GM12878 (cell line): ENCODE measurements around the gene ZNF350. TPM values are rescaled to one million over a fixed set of nuclear protein-coding genes. Genes with fewer than 3 reads are reported as not detected.

Experiments
- ATAC-seq: fragments of 200-7000 bp; cut with Tn5 transposase; 3 replicates; pipeline ENCODE4 v1.9.1; 2020; ENCODE audit warnings: mild to moderate bottlenecking, moderate library complexity
- BruUV-seq: library from RNA; stranded (reverse); fragments of 400-500 nt; replicated peaks from 2 replicates; lab custom pipeline; 2021; lab: Mats Ljungman, UMichigan
- CTCF ChIA-PET: fragments of 300-600 bp; sonication (Branson Sonifier 250); formaldehyde crosslinking; extraction: SDS; loops from one replicate; lab custom pipeline; 2021; ENCODE audit warnings: inconsistent platforms; lab: Yijun Ruan, JAX
- POLR2A ChIA-PET: fragments of 350-600 bp; formaldehyde crosslinking; extraction: SDS; loops from one replicate; lab custom pipeline; 2021; ENCODE audit warnings: inconsistent platforms; lab: Charles Lee
- RAD21 ChIA-PET: fragments of 300-600 bp; sonication (Branson Sonifier 250); formaldehyde crosslinking; loops from one replicate; lab custom pipeline; 2023; ENCODE audit warnings: antibody characterized with exemption; ENCODE audit not compliant: unreplicated experiment; lab: Charles Lee
- SMC1A ChIA-PET: fragments of 300-600 bp; sonication (Branson Sonifier 250); formaldehyde crosslinking; loops from one replicate; lab custom pipeline; 2023; ENCODE audit not compliant: unreplicated experiment, uncharacterized antibody; lab: Charles Lee
- DNase-seq: peaks from one replicate; pipeline ENCODE4 v3.0.0-alpha.2; 2011; ENCODE audit warnings: low read depth, low spot score
- FAIRE-seq: peaks from 3 replicates; lab custom pipeline; 2011; peaks lifted over from hg19 to GRCh38; lab: Jason Lieb, UNC
- H2AFZ ChIP-seq: 2 replicates; pipeline ENCODE4 v1.6.0; 2011; ENCODE audit warnings: low read depth, low read length, control low read depth; ENCODE audit not compliant: control insufficient read depth
- H3K27ac ChIP-seq: 2 replicates; pipeline ENCODE4 v1.5.1; 2011; ENCODE audit warnings: control low read depth; ENCODE audit not compliant: control insufficient read depth, insufficient read depth
- H3K27me3 ChIP-seq, 2 experiments: replicated peaks in 1 of 2; 2 replicates each; pipeline versions ENCODE4 v1.6.0 to v1.6.1; 2011; ENCODE audit warnings: low read length in 1 of 2; ENCODE audit not compliant: control insufficient read depth in 2 of 2, insufficient read depth in 2 of 2
- H3K36me3 ChIP-seq, 2 experiments: 2 replicates each; pipeline ENCODE4 v1.5.1; 2011; ENCODE audit warnings: low read length in 1 of 2; ENCODE audit not compliant: control insufficient read depth in 2 of 2, insufficient read depth in 2 of 2
- H3K4me1 ChIP-seq: 2 replicates; pipeline ENCODE4 v1.6.1; 2011; ENCODE audit warnings: mild to moderate bottlenecking, low read length, moderate library complexity, mixed read lengths; ENCODE audit not compliant: control insufficient read depth, insufficient read depth
- H3K4me2 ChIP-seq: 2 replicates; pipeline ENCODE4 v1.6.0; 2011; ENCODE audit warnings: control low read depth; ENCODE audit not compliant: control insufficient read depth, insufficient read depth
- H3K4me3 ChIP-seq: fragments of 200-600 bp; sonication (generic); 2 replicates; pipeline ENCODE4 v1.5.1; 2016
- H3K79me2 ChIP-seq: 2 replicates; pipeline ENCODE4 v1.6.0; 2011; ENCODE audit warnings: low read length; ENCODE audit not compliant: control insufficient read depth, insufficient read depth
- H3K9ac ChIP-seq: 2 replicates; pipeline ENCODE4 v1.8.0; 2011; ENCODE audit warnings: low read length, control low read depth, mixed read lengths; ENCODE audit not compliant: control insufficient read depth, insufficient read depth
- H3K9me3 ChIP-seq: replicated peaks from 3 replicates; pipeline ENCODE4 v1.5.1; 2011; ENCODE audit warnings: mild to moderate bottlenecking, low read length; ENCODE audit not compliant: control insufficient read depth, insufficient read depth
- H4K20me1 ChIP-seq: 2 replicates; pipeline ENCODE4 v1.6.0; 2011; ENCODE audit not compliant: control insufficient read depth, insufficient read depth
- ATF7 ChIP-seq: fragments of 450-650 bp; IDR thresholded peaks from 2 replicates; pipeline ENCODE4 v1.6.1; 2016; ENCODE audit warnings: low read depth, mild to moderate bottlenecking
- BHLHE40 ChIP-seq, 2 experiments: fragments of 450-650 bp in 1 of 2; IDR thresholded peaks; 2 replicates each; pipeline ENCODE4 v1.6.1; 2011 to 2017; ENCODE audit warnings: low read depth in 2 of 2, borderline replicate concordance in 1 of 2, improper control_type of control experiment in 1 of 2, low read length in 1 of 2, mild to moderate bottlenecking in 1 of 2
- BRCA1 ChIP-seq: IDR thresholded peaks from 2 replicates; pipeline ENCODE4 v1.6.1; 2011; ENCODE audit warnings: low read depth, low read length, improper control_type of control experiment
- EZH2 ChIP-seq: IDR thresholded peaks from 2 replicates; pipeline ENCODE4 v1.6.1; 2012; ENCODE audit warnings: low read depth, mild to moderate bottlenecking, control low read depth, inconsistent platforms, low read length, borderline replicate concordance; ENCODE audit not compliant: control insufficient read depth
- FOXK2 ChIP-seq: fragments of 450-650 bp; IDR thresholded peaks from 2 replicates; pipeline ENCODE4 v1.6.1; 2017; ENCODE audit warnings: mild to moderate bottlenecking, moderate library complexity
- POLR2AphosphoS5 ChIP-seq: IDR thresholded peaks from 2 replicates; pipeline ENCODE4 v1.6.1; 2011; ENCODE audit warnings: mild to moderate bottlenecking, low read length, inconsistent platforms
- SIN3A ChIP-seq: IDR thresholded peaks from 2 replicates; pipeline ENCODE4 v1.6.1; 2012; ENCODE audit warnings: low read depth, low read length, improper control_type of control experiment
- SMARCA5 ChIP-seq: fragments of 450-650 bp; IDR thresholded peaks from 2 replicates; pipeline ENCODE4 v1.6.1; 2017; ENCODE audit warnings: mild to moderate bottlenecking
- SP1 ChIP-seq: IDR thresholded peaks from one replicate; pipeline ENCODE4 v1.6.1; 2011; ENCODE audit warnings: low read depth, low read length
- STAT1 ChIP-seq: fragments of 450-650 bp; conservative IDR thresholded peaks from 2 replicates; pipeline ENCODE4 v1.6.1; 2014; ENCODE audit warnings: antibody characterized with exemption, mild to moderate bottlenecking
- ZNF217 ChIP-seq: fragments of 450-650 bp; IDR thresholded peaks from 2 replicates; pipeline ENCODE4 v1.6.1; 2017; ENCODE audit warnings: antibody characterized with exemption, mild to moderate bottlenecking
- WGBS: methylation state at CpG from one replicate; pipeline ENCODE4 v1.1.6; 2016; ENCODE audit warnings: low lambda C conversion rate; ENCODE audit not compliant: insufficient replicate concordance, insufficient coverage; ENCODE audit errors: missing lambda C conversion rate; 5-methylcytosine and 5-hydroxymethylcytosine counted together
- in situ Hi-C: fragments of 300-500 bp; cut with MboI; formaldehyde crosslinking; loops from 9 replicates; pipeline ENCODE4 v1.14.3; 2018; ENCODE audit warnings: mixed read lengths
- intact Hi-C: fragments of 100-400 bp; cut with micrococcal nuclease; formaldehyde crosslinking; loops from one replicate; pipeline ENCODE4 v1.14.2; 2022; ENCODE audit not compliant: unreplicated experiment
- polyA plus RNA-seq, 11 experiments: library from polyadenylated mRNA; depleted of rRNA in 4 of 11; unstranded in 6 of 11; stranded (reverse) in 5 of 11; fragments of >200 nt; fragmentation: Nextera tagmentation in 4 of 11; fragmentation: Illumina TruSeq in 1 of 11; extraction: Ambion mirVana in 4 of 11; extraction: Trizol in 1 of 11; gene quantifications; 1 replicate in 1 of 11; 2 replicates in 10 of 11; pipeline versions ENCODE4 v1.2.1 to v1.2.3, GENCODE V29; 2011 to 2016; ENCODE audit warnings: inconsistent platforms in 2 of 11, missing spikeins in 2 of 11, low read depth in 1 of 11
- total RNA-seq, 4 experiments: library from RNA; depleted of rRNA in 3 of 4; stranded (reverse); fragments of >200 nt in 3 of 4; fragmentation: Illumina TruSeq in 1 of 4; extraction: Trizol in 1 of 4; gene quantifications; 2 replicates each; pipeline versions ENCODE4 v1.2.1 to v1.2.3, GENCODE V29; 2013 to 2021
- TF ChIP-seq, protein P1 (sequence below): fragments of 450-650 bp; IDR thresholded peaks from 2 replicates; pipeline ENCODE4 v1.6.1; 2016; ENCODE audit warnings: mild to moderate bottlenecking
- TF ChIP-seq, protein P2 (sequence below): IDR thresholded peaks from 2 replicates; pipeline ENCODE4 v1.6.1; 2012; ENCODE audit warnings: low read depth, low read length, improper control_type of control experiment
- TF ChIP-seq, protein P3 (sequence below): fragments of 450-650 bp; IDR thresholded peaks from 2 replicates; pipeline ENCODE4 v1.6.1; 2017; ENCODE audit warnings: low read depth, mild to moderate bottlenecking, moderate library complexity
- TF ChIP-seq, protein P4 (sequence below): IDR thresholded peaks from 2 replicates; pipeline ENCODE4 v1.6.1; 2011; ENCODE audit warnings: low read depth, low read length, improper control_type of control experiment, borderline replicate concordance

The ZNF350 gene
- total and polyA plus RNA-seq, 10 of the 15 experiments (the other 5 are each of a cell fraction or from before 2014, with no cell fraction given), result 6.4 to 11.8 (median 10.0) TPM

DNA sequence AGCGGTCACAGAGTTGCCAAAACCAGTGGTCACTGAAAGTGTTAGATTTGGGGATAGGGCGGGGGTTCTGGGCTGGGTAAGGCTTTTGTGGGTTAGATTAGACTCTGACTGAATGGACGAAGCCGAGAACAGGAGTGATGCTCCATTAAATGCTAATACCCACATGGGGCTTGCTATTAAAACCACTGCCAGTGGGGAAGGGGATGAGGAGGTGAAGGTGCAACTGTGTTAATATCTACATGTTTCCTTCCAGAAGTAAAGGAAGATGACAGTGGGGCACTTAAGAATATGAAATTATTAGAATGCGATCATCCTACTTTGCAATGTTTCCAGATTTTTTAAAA is 42.1 kb upstream of the ZNF350 start:
- ChIA-PET POLR2A (interaction anchor here (0.7 kb wide), 1 partner anchor 20 kb away, joined by 3 read pairs; the partner anchor contains the start of gene ZNF615), CTCF (no interaction called here), SMC1A (interaction anchor here (1.0 kb wide), 1 partner anchor 20 kb away, joined by 5 read pairs; no protein-coding TSS in a partner anchor), RAD21 (interaction anchor here (1.4 kb wide), 1 partner anchor 20 kb away, joined by 7 read pairs; the partner anchor contains the start of gene ZNF432)
- H3K4me1 ChIP-seq, result no peaks in the 10 kb centered on the region; the same call in 1 of the 2 replicates
- TF ChIP-seq ATF7 (no peak), SP1 (no peak), FOXK2 (no peak), BHLHE40 (IDR thresholded peaks at IDR 0.05; ENCODE audit: borderline replicate concordance in 1 of 2, low read depth in 2 of 2, low read length in 1 of 2) (no peak), STAT1 (no peak), POLR2AphosphoS5 (no peak), BRCA1 (no peak), ZNF217 (no peak), SMARCA5 (no peak), EZH2 (no peak), SIN3A (no peak)
- TF ChIP-seq, protein P1, sequence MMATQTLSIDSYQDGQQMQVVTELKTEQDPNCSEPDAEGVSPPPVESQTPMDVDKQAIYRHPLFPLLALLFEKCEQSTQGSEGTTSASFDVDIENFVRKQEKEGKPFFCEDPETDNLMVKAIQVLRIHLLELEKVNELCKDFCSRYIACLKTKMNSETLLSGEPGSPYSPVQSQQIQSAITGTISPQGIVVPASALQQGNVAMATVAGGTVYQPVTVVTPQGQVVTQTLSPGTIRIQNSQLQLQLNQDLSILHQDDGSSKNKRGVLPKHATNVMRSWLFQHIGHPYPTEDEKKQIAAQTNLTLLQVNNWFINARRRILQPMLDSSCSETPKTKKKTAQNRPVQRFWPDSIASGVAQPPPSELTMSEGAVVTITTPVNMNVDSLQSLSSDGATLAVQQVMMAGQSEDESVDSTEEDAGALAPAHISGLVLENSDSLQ, result no peak
- TF ChIP-seq, protein P2, sequence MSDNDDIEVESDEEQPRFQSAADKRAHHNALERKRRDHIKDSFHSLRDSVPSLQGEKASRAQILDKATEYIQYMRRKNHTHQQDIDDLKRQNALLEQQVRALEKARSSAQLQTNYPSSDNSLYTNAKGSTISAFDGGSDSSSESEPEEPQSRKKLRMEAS, result no peak
- TF ChIP-seq, protein P3, sequence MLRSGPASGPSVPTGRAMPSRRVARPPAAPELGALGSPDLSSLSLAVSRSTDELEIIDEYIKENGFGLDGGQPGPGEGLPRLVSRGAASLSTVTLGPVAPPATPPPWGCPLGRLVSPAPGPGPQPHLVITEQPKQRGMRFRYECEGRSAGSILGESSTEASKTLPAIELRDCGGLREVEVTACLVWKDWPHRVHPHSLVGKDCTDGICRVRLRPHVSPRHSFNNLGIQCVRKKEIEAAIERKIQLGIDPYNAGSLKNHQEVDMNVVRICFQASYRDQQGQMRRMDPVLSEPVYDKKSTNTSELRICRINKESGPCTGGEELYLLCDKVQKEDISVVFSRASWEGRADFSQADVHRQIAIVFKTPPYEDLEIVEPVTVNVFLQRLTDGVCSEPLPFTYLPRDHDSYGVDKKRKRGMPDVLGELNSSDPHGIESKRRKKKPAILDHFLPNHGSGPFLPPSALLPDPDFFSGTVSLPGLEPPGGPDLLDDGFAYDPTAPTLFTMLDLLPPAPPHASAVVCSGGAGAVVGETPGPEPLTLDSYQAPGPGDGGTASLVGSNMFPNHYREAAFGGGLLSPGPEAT, result no peak
- TF ChIP-seq, protein P4, sequence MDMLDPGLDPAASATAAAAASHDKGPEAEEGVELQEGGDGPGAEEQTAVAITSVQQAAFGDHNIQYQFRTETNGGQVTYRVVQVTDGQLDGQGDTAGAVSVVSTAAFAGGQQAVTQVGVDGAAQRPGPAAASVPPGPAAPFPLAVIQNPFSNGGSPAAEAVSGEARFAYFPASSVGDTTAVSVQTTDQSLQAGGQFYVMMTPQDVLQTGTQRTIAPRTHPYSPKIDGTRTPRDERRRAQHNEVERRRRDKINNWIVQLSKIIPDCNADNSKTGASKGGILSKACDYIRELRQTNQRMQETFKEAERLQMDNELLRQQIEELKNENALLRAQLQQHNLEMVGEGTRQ, result no peak
- peak overlapping the region; percentile 70 for H3K4me2 ChIP-seq
- H3K9ac ChIP-seq, result peak overlapping the region; percentile 87
- H2AFZ ChIP-seq, result peak overlapping the region; percentile 90
- in situ Hi-C loops (no loop called here), intact Hi-C loops (loop anchor here (1.0 kb wide), 1 partner anchor 20 kb away; the partner anchor contains the start of gene ZNF432)
- peaks cover 34% of the 10 kb centered on the region for H3K9me3 ChIP-seq
- TSS peak; percentile 85 for BruUV-seq
- H3K79me2 ChIP-seq, result peaks cover 10% of the 10 kb centered on the region
- H3K27ac ChIP-seq, result peak overlapping the region; percentile 79
- peaks cover 2 to 7% of the 10 kb centered on the region in 2 experiments; a peak in 3 of 4 replicates for H3K36me3 ChIP-seq
- ATAC-seq (peak; percentile 66), FAIRE-seq (no peak), DNase-seq (no peak)
- peak overlapping the region; percentile 87 for H3K4me3 ChIP-seq
- WGBS, result 20% methylated on average over 5 of the region's 5 CpGs
- H4K20me1 ChIP-seq, result no peaks in the 10 kb centered on the region
- H3K27me3 ChIP-seq, result no peaks in the 10 kb centered on the region
